Liver (tissue), 9 donors: ENCODE measurements around the gene PLCB4. TPM values are rescaled to one million over a fixed set of nuclear protein-coding genes. Genes with fewer than 3 reads are reported as not detected.

Experiments used
- DNase-seq: peaks from one replicate; pipeline ENCODE4 v3.0.0-alpha.2; 2017; ENCODE audit warnings: low spot score
- H3K27ac ChIP-seq, 2 donors: one replicate each; pipeline ENCODE4 v1.7.0; 2013; ENCODE audit warnings: inconsistent platforms in 2 of 2, low read length in 2 of 2, control low read depth in 1 of 2, low read depth in 1 of 2, mild to moderate bottlenecking in 1 of 2
- H3K27me3 ChIP-seq, 4 donors: one replicate each; pipeline versions ENCODE4 v1.6.1 to v1.7.0; 2013; ENCODE audit warnings: low read length in 3 of 4, inconsistent platforms in 1 of 4, mild to moderate bottlenecking in 1 of 4, moderate library complexity in 1 of 4; ENCODE audit not compliant: control insufficient read depth in 4 of 4, insufficient read depth in 4 of 4
- H3K36me3 ChIP-seq, 4 donors: one replicate each; pipeline versions ENCODE4 v1.6.1 to v1.7.0; 2013; ENCODE audit warnings: low read length in 3 of 4, mild to moderate bottlenecking in 3 of 4, low read depth in 1 of 4, moderate library complexity in 1 of 4; ENCODE audit not compliant: control insufficient read depth in 4 of 4, insufficient read depth in 3 of 4
- H3K4me1 ChIP-seq, 4 donors: one replicate each; pipeline versions ENCODE4 v1.6.1 to v1.7.0; 2013; ENCODE audit warnings: low read length in 3 of 4, mild to moderate bottlenecking in 3 of 4, moderate library complexity in 1 of 4; ENCODE audit not compliant: control insufficient read depth in 4 of 4, insufficient read depth in 4 of 4
- H3K4me3 ChIP-seq, 3 donors: one replicate each; pipeline versions ENCODE4 v1.6.1 to v1.7.0; 2013; ENCODE audit warnings: low read length in 3 of 3, control low read depth in 1 of 3, low read depth in 1 of 3, mild to moderate bottlenecking in 1 of 3
- H3K9ac ChIP-seq, 2 donors: one replicate each; pipeline ENCODE4 v1.7.0; 2013; ENCODE audit warnings: low read length in 2 of 2, mild to moderate bottlenecking in 2 of 2, moderate library complexity in 2 of 2, control low read depth in 1 of 2, low read depth in 1 of 2
- H3K9me3 ChIP-seq, 4 donors: one replicate each; pipeline versions ENCODE4 v1.6.1 to v1.7.0; 2013; ENCODE audit warnings: low read length in 3 of 4; ENCODE audit not compliant: control insufficient read depth in 4 of 4
- ATF3 ChIP-seq: IDR thresholded peaks from 2 replicates; pipeline ENCODE4 v1.6.1; 2016; ENCODE audit warnings: antibody characterized with exemption
- CTCF ChIP-seq: fragments of 150-350 bp; IDR thresholded peaks from 2 replicates; pipeline ENCODE4 v1.5.1; 2017; ENCODE audit warnings: improper control_type of control experiment, low read depth, low read length; ENCODE audit not compliant: missing input control
- FOXA1 ChIP-seq: IDR thresholded peaks from 2 replicates; pipeline ENCODE4 v1.6.1; 2016; ENCODE audit warnings: antibody characterized with exemption
- FOXA2 ChIP-seq: IDR thresholded peaks from 2 replicates; pipeline ENCODE4 v1.6.1; 2016; ENCODE audit warnings: antibody characterized with exemption
- GABPA ChIP-seq, 2 donors: IDR thresholded peaks in 1 of 2; conservative IDR thresholded peaks in 1 of 2; 2 replicates each; pipeline ENCODE4 v1.6.1; 2016; ENCODE audit warnings: antibody characterized with exemption in 2 of 2, mild to moderate bottlenecking in 1 of 2, moderate library complexity in 1 of 2
- HNF4A ChIP-seq, 2 donors: conservative IDR thresholded peaks; 2 replicates each; pipeline ENCODE4 v1.6.1; 2016; ENCODE audit warnings: antibody characterized with exemption in 2 of 2, mild to moderate bottlenecking in 2 of 2
- RAD21 ChIP-seq, 2 donors: IDR thresholded peaks; 2 replicates each; pipeline ENCODE4 v1.6.1; 2016; ENCODE audit warnings: antibody characterized with exemption in 2 of 2, mild to moderate bottlenecking in 2 of 2
- REST ChIP-seq: IDR thresholded peaks from 2 replicates; pipeline ENCODE4 v1.6.1; 2016; ENCODE audit warnings: antibody characterized with exemption, mild to moderate bottlenecking
- RXRA ChIP-seq, 2 donors: IDR thresholded peaks; 2 replicates each; pipeline ENCODE4 v1.6.1; 2017 to 2018; ENCODE audit warnings: antibody characterized with exemption in 2 of 2, mild to moderate bottlenecking in 1 of 2
- SP1 ChIP-seq: IDR thresholded peaks from 2 replicates; pipeline ENCODE4 v1.6.1; 2018; ENCODE audit warnings: antibody characterized with exemption, mild to moderate bottlenecking
- YY1 ChIP-seq: IDR thresholded peaks from 2 replicates; pipeline ENCODE4 v1.6.1; 2016; ENCODE audit warnings: antibody characterized with exemption, mild to moderate bottlenecking
- ZBTB33 ChIP-seq: IDR thresholded peaks from 2 replicates; pipeline ENCODE4 v1.6.1; 2016; ENCODE audit warnings: antibody characterized with exemption
- WGBS: extraction: QIAGEN DNeasy Blood & Tissue Kit; methylation state at CpG from one replicate; pipeline ENCODE4 v1.1.7; 2013; 5-methylcytosine and 5-hydroxymethylcytosine counted together
- polyA plus RNA-seq, 2 donors: library from polyadenylated mRNA; stranded (reverse) in 1 of 2; unstranded in 1 of 2; fragments of 200-250 nt in 1 of 2; fragments of >200 nt in 1 of 2; fragmentation: Nextera tagmentation in 1 of 2; extraction: Ambion mirVana in 1 of 2; gene quantifications; one replicate each; pipeline versions ENCODE4 v1.2.1 to v1.2.3, GENCODE V29; 2013 to 2015
- total RNA-seq, 2 donors: library from RNA; depleted of rRNA; stranded (reverse); fragments of >200 nt; gene quantifications; one replicate each; pipeline ENCODE4 v1.2.3, GENCODE V29; 2014
- donor health status: healthy.
- donor health status: healthy.
- donor health status: healthy.
- donor health status: healthy.
- donor health status: healthy.

PLCB4 gene
- total and polyA plus RNA-seq, 4 donors = 0.14 to 0.67 (median 0.30) TPM

- Histone ChIP-seq H3K9ac (no peak overlapping the region), H3K27me3 (no peaks in the 10 kb centered on the region), H3K4me3 (no peak overlapping the region), H3K4me1 (no peaks in the 10 kb centered on the region), H3K36me3 (no peaks in the 10 kb centered on the region), H3K27ac (no peak overlapping the region), H3K9me3 (no peaks in the 10 kb centered on the region)
- TF ChIP-seq SP1 (no peak), ZBTB33 (no peak), HNF4A (conservative IDR thresholded peaks at IDR 0.05) (no peak), FOXA2 (no peak)
- 32% methylated on average over 1 of the region's 1 CpG for WGBS
- no peak for DNase-seq
These were observed 110.4 kb downstream of the PLCB4 start for GRCh38 chr20:9179193-9179802.

GRCh38 chr20:9179867-9180266 is 111.0 kb downstream of the PLCB4 start:
- Histone ChIP-seq H3K27me3 (no peaks in the 10 kb centered on the region), H3K9me3 (no peaks in the 10 kb centered on the region), H3K9ac (no peak overlapping the region), H3K4me1 (no peaks in the 10 kb centered on the region), H3K36me3 (no peaks in the 10 kb centered on the region), H3K4me3 (no peak overlapping the region), H3K27ac (no peak overlapping the region)
- TF ChIP-seq YY1 (no peak), FOXA1 (no peak), RAD21 (IDR thresholded peaks at IDR 0.05) (no peak), ZBTB33 (no peak), SP1 (no peak), CTCF (no peak), HNF4A (conservative IDR thresholded peaks at IDR 0.05) (no peak), ATF3 (no peak), REST (no peak), RXRA (IDR thresholded peaks at IDR 0.05) (no peak), GABPA (IDR thresholded peaks at IDR 0.05 in 1 of 2, conservative IDR thresholded peaks at IDR 0.05 in 1 of 2) (no peak)
- no peak for DNase-seq
